OCI-LY7 (cell line): ENCODE data around the gene TRIAP1.

ENCODE experiments used
- EZH2phosphoT487 ChIP-seq: fragments of 200-600 bp; sonication (generic); IDR thresholded peaks from 2 replicates; pipeline ENCODE4 v1.6.1; 2018; ENCODE audit warnings: low read depth, borderline replicate concordance, mild to moderate bottlenecking, mixed run types, antibody characterized with exemption, low read length, moderate library complexity, mixed read lengths
- TF ChIP-seq, protein P1 (sequence below): fragments of 200-600 bp; sonication (generic); conservative IDR thresholded peaks from 2 replicates; pipeline ENCODE4 v1.5.1; 2014; ENCODE audit warnings: mild to moderate bottlenecking, antibody characterized with exemption, low read length, moderate library complexity, mixed read lengths

DNA sequence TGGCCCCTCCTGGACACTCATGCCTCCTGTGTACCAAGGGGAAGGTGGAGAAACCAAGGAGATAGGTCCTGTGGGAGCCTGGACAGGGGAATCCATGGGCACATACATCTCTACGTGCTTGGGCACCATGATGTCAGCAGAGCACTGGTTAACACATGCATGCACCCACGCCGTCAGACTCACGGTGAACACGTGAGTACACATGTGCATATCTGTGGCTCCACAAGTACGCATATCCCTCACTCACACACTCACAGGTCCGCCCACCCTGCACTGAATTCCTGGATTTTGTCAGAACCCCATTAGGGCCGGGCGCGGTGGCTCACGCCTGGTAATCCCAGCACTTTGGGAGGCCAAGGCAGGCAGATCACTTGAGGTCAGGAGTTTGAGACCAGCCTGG, 37.4 kb downstream of the TRIAP1 start:
- TF ChIP-seq, protein P1, sequence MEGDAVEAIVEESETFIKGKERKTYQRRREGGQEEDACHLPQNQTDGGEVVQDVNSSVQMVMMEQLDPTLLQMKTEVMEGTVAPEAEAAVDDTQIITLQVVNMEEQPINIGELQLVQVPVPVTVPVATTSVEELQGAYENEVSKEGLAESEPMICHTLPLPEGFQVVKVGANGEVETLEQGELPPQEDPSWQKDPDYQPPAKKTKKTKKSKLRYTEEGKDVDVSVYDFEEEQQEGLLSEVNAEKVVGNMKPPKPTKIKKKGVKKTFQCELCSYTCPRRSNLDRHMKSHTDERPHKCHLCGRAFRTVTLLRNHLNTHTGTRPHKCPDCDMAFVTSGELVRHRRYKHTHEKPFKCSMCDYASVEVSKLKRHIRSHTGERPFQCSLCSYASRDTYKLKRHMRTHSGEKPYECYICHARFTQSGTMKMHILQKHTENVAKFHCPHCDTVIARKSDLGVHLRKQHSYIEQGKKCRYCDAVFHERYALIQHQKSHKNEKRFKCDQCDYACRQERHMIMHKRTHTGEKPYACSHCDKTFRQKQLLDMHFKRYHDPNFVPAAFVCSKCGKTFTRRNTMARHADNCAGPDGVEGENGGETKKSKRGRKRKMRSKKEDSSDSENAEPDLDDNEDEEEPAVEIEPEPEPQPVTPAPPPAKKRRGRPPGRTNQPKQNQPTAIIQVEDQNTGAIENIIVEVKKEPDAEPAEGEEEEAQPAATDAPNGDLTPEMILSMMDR, result no peak
- TF ChIP-seq EZH2phosphoT487, result no peak
